Activated naive CD4-positive, alpha-beta T cell treated with anti-CD3 and anti-CD28 coated beads, Interleukin-2, amount 50 U/mL, for 24 hours (primary cell): ENCODE measurements around the gene SP140.
"Not testable (repeated sequence)": the region's sequence is repeated elsewhere in the genome, so short reads cannot be mapped to it uniquely, and the experiment has no call there.

Source experiments
- H3K27ac Mint-ChIP-seq: one replicate; pipeline ENCODE4 v1.8.0; 2021; ENCODE audit warnings: mild to moderate bottlenecking, mixed read lengths
- H3K27me3 Mint-ChIP-seq: one replicate; pipeline ENCODE4 v1.8.0; 2021; ENCODE audit warnings: mixed read lengths
- H3K36me3 Mint-ChIP-seq: one replicate; pipeline ENCODE4 v1.8.0; 2021; ENCODE audit warnings: mixed read lengths
- H3K4me1 Mint-ChIP-seq: one replicate; pipeline ENCODE4 v1.8.0; 2021; ENCODE audit warnings: mixed read lengths
- H3K4me3 Mint-ChIP-seq: one replicate; pipeline ENCODE4 v1.8.0; 2021; ENCODE audit warnings: mild to moderate bottlenecking, mixed read lengths
- H3K9me3 Mint-ChIP-seq: one replicate; pipeline ENCODE4 v1.8.0; 2021; ENCODE audit warnings: mixed read lengths

Gene SP140

DNA sequence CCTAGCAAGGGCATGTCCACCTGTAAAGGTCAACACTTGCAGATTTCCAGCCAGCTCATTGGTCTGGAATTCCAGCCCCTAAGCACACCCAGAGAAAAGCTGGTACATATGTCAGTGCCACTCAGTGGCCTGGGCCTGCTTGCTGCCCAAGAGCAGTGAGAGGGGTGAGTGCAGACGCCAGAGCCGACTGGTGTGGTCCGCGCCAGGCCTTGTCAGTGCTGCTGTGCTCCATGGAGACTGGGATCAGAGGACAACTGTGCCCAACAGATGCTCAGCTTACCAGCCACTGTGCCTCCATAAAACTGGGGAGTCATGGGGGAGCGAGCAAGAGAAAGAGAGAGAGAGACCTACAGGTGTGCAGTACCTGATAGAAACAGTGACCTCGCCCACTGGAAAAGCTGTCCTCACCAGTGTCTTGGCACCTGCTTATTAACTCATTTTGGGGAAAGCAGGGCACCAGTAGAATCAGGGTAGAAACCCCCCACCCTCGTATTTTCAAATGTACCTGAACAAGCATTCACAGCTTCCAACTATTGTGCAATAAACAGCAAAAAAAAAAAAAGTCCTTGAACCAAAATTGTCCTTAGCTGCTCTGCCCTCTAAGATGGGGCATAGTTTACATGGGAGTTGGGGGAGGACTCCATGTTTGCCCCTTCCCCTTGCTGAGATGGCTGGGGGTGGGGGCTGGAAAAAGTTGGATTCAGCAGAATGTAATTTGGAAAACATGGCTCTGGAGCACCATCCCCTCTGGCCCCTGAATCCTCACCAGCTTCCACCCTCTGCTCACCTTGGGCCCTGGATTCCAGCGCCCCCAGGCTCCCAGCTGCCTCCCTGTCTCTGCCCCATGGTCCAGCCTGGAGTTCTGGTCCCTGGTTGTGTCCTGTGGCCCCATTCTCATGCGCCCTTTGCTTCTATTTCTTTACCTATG, 100.0 kb downstream of the SP140 start:
- Mint-ChIP-seq H3K9me3 (no peaks in the 10 kb centered on the region), H3K4me1 (peaks cover 79% of the 10 kb centered on the region), H3K36me3 (peaks cover 25% of the 10 kb centered on the region), H3K4me3 (peak overlapping the region; percentile 99), H3K27me3 (no peaks in the 10 kb centered on the region), H3K27ac (peak overlapping the region; percentile 98)

DNA sequence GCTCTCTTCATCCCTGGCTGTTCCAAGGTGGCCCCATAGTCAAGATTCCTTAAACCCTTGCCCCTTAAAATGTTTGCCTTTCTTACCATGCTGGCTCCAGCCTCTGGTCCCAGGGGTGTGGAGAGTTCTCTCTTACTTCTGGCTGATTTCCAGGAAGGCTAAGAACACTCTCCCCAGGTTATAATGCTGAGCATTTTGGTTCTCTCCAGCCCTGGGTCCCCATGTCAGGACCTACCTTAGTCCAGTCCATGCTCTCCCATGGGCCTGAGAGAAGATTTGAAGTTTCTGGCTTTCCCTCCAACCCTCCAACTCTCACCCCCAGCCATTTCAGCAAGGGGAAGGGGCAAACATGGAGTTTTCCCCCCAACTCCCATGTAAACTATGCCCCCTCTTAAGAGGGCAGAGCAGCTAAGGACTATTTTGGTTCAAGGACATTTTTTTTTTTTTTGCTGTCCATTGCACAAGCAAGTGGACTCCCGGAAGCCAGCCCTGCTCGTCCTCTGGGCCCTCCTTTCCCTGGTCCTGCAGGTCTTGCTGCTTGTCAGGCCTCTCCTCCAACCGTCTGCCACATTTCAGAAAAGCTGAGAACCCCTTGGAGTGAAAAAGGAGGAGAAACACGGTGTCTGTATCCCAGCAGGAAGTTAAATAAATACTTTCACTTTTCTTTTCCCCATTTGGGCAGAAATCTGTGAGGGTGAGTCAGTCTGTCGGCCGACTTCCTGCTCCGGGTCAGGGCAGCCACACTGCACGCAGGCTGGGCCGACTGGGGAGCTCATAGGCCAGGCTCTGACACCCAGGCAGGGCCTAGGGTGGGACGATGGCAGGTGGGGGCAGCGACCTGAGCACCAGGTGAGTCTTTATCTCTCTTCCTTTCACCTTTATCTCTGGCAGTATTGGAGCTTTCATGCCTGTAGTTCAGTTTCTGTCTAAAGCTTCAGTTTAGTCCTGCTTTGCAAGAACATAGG, 101.2 kb downstream of the SP140 start, which contains the start of gene SP140L:
Gene SP140L (plus strand): TSS at position 741 of the 965 bp plus-strand sequence. CDS start 77 bp downstream, at position 818.
- Mint-ChIP-seq H3K4me3 (peak within 1 kb of the TSS; percentile 99), H3K36me3 (peaks cover 32% of the 10 kb centered on the region), H3K4me1 (peaks cover 79% of the 10 kb centered on the region), H3K27ac (peak within 1 kb of the TSS; percentile 98), H3K9me3 (no peaks in the 10 kb centered on the region), H3K27me3 (no peaks in the 10 kb centered on the region)

DNA sequence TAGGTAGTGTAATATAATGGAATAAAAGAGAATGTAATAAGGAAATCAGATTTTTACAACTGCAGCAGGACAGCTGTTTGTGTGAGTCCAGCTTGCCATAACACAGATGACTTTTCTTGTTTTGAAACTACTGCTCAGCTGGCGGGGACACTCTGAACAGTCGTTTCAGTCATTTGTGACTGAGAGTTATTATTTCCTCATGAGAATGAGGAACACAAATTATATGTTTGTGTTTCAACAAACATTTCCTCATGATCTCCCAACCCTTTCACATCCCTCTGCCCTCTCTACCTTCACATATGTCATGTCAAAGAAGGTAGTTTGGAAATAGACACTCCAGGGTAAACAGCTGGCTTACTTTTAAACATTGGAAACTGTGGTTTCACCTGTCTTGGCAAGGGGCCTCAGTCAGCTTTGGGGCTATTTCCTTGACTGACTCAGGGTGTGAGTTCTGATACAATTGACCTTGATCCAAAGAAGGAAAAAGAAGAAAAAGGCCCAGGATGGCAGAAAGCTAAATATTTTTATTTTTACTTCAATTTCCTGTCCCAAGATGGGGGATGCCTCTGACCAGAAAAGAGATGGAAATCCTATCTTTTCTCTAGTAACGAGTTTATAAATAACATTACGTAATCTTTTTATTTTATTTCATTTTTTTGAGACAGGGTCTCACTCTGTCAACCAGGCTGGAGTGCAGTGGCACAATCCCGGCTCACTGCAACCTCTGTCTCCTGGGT, 102.0 kb downstream of the SP140 start:
- H3K4me3 Mint-ChIP-seq: peak overlapping the region; percentile 99
- H3K36me3 Mint-ChIP-seq: peaks cover 34% of the 10 kb centered on the region
- peaks cover 79% of the 10 kb centered on the region for H3K4me1 Mint-ChIP-seq
- peak overlapping the region; percentile 98 for H3K27ac Mint-ChIP-seq
- H3K9me3 Mint-ChIP-seq: peaks cover 4% of the 10 kb centered on the region
- H3K27me3 Mint-ChIP-seq: no peaks in the 10 kb centered on the region

DNA sequence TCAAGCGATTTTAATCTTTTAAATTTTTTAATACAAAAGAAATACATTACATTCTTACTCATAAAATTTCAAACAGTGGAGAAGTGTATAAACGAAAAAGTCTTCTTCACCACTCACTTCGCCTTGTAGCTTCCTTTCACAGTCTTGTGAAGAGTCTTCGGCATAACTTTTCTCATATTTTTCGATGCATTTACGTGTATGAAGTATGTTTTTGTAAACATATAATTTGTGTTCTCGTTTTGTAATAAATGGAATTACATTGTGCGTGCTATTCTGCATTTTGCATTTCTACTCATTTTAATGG, 102.6 kb downstream of the SP140 start:
- Mint-ChIP-seq H3K4me1 (peaks cover 80% of the 10 kb centered on the region), H3K36me3 (peaks cover 36% of the 10 kb centered on the region), H3K27me3 (no peaks in the 10 kb centered on the region), H3K9me3 (peaks cover 4% of the 10 kb centered on the region), H3K4me3 (peak overlapping the region; percentile 99), H3K27ac (peak overlapping the region; percentile 94)

DNA sequence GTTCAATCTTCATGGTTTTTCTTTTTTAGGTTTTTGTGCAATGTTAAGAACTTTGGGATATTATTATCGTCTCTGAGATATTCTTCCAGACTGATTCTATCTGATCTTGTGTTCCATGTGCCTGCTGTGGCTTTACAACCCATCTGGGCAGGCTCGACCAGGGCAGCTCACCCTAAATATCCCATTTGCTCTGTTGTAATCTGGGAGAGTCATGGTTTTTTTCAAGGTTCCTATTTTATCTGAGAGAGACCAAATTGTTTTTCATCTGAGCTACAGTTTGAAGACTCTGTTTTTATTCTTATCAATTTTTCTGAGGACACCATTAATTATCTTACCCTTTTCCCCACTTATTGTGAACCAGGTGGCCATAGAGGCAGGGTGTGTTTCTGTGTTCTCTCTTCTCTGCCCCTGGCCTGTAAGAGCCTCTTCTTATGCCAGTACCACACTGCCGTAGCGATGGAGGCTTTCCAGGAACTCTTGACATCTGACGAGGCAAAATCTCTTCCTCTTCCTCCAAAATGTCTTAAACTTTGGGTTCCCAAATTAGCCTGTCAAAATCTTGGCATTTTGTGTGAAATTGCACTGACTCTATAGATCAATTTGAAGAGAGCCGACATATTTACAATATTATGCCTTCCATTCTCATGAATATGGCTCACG, 104.5 kb downstream of the SP140 start:
- peaks cover 46% of the 10 kb centered on the region for H3K36me3 Mint-ChIP-seq

DNA sequence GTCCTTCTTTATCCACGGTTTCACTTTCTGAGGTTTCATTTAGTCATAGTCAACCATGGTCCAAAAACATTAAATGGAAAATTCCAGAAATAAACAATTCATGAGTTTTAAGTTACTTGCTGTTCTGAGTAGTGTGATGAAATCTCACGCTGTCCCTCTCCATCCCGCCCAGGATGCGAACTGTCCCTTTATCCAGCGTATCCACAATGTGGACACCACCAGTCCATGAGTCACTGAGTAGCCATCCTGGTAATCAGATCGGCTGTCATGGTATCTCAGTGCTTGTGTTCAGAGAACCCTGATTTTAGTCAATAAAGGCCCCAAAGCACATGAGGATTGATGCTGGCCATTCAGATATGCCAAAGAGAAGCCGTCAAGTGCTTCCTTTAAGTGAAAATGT, 105.2 kb downstream of the SP140 start:
- Mint-ChIP-seq H3K27ac (peak overlapping the region; percentile 96), H3K27me3 (no peaks in the 10 kb centered on the region), H3K4me1 (peaks cover 90% of the 10 kb centered on the region), H3K4me3 (peak overlapping the region; percentile 82), H3K36me3 (peaks cover 53% of the 10 kb centered on the region), H3K9me3 (peaks cover 4% of the 10 kb centered on the region)

More for the DNA sequence above, 104.5 kb downstream of the SP140 start:
- Mint-ChIP-seq H3K4me3 (peak overlapping the region; percentile 99), H3K27me3 (no peaks in the 10 kb centered on the region), H3K4me1 (peaks cover 90% of the 10 kb centered on the region), H3K27ac (peak overlapping the region; percentile 96), H3K9me3 (peaks cover 4% of the 10 kb centered on the region)

DNA sequence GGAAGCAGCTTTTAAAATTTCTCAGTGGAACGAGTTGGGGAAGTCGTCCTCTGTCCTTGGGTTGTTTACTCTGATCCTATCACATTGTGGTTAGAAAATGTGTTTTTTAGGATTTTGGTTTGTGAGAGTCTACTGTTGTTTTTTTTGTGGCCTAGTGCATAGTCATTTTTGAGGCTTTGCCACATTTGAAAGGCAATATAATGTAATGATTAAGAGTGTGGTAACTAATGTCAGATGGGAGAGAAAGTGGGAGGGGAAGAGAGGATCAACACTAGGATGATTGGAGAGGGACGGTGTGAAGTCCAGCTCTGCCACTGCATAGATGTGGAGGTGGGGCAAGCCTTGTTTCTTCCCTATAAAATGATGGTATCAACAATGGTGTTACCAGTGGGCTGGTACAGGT, 109.9 kb downstream of the SP140 start:
- H3K27me3 Mint-ChIP-seq: no peaks in the 10 kb centered on the region
- peak overlapping the region; percentile 93 for H3K27ac Mint-ChIP-seq
- peak overlapping the region; percentile 76 for H3K4me3 Mint-ChIP-seq

DNA sequence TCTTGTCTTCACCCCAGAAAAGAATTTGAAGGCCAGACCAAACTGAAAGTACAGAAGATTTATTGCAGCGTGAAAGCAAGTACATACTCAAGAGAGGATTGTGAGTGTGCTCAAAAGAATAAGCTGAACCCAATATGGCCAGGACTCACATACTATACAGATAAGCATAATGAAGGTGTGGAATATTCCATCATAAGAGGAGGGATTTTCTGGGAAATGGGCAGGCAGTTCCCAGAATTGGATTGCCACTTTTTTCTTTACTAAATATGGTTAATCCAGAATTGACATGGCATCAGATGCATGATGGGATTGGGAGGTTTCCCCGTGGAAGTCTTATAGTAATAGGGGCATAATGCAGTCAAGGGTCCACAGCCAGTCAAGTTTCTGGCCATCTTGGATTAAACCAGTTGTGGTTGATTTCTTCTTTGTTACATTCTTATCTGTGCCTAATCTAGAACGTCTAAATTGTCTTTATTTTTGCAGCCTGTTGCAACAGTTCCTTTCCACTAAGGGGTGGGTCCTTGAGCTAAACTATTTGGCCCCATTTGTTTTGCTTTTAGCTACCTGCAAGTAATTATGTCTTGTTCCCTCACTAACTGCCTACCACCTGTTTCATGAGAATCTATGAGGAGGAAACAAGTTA, 110.4 kb downstream of the SP140 start:
- peak overlapping the region; percentile 76 for H3K4me3 Mint-ChIP-seq
- no peaks in the 10 kb centered on the region for H3K27me3 Mint-ChIP-seq
- peaks cover 42% of the 10 kb centered on the region for H3K36me3 Mint-ChIP-seq
- peaks cover 63% of the 10 kb centered on the region for H3K4me1 Mint-ChIP-seq
- H3K27ac Mint-ChIP-seq: peak overlapping the region; percentile 93
- H3K9me3 Mint-ChIP-seq: peaks cover 4% of the 10 kb centered on the region

More for the DNA sequence above, 109.9 kb downstream of the SP140 start:
- peaks cover 46% of the 10 kb centered on the region for H3K36me3 Mint-ChIP-seq
- peaks cover 68% of the 10 kb centered on the region for H3K4me1 Mint-ChIP-seq
- H3K9me3 Mint-ChIP-seq: peaks cover 4% of the 10 kb centered on the region

DNA sequence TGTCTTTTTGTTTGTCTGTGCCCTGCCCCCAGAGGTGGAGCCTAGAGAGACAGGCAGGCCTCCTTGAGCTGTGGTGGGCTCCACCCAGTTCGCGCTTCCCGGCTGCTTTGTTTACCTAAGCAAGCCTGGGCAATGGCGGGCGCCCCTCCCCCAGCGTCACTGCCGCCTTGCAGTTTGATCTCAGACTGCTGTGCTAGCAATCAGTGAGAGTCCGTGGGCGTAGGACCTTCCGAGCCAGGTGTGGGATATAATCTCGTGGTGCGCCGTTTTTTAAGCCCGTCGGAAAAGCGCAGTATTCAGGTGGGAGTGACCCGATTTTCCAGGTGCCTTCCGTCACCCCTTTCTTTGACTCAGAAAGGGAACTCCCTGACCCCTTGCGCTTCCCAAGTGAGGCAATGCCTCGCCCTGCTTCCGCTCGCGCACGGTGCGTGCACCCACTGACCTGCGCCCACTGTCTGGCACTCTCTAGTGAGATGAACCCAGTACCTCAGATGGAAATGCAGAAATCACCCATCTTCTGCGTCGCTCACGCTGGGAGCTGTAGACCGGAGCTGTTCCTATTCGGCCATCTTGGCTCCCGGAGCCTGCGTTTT, 116.5 kb downstream of the SP140 start:
- H3K4me1 Mint-ChIP-seq: peaks cover 48% of the 10 kb centered on the region
- H3K27ac Mint-ChIP-seq: peak overlapping the region; percentile 55
- peaks cover 45% of the 10 kb centered on the region for H3K36me3 Mint-ChIP-seq
- H3K4me3 Mint-ChIP-seq, H3K27me3 Mint-ChIP-seq: not testable (repeated sequence)
- H3K9me3 Mint-ChIP-seq: peaks cover 28% of the 10 kb centered on the region

DNA sequence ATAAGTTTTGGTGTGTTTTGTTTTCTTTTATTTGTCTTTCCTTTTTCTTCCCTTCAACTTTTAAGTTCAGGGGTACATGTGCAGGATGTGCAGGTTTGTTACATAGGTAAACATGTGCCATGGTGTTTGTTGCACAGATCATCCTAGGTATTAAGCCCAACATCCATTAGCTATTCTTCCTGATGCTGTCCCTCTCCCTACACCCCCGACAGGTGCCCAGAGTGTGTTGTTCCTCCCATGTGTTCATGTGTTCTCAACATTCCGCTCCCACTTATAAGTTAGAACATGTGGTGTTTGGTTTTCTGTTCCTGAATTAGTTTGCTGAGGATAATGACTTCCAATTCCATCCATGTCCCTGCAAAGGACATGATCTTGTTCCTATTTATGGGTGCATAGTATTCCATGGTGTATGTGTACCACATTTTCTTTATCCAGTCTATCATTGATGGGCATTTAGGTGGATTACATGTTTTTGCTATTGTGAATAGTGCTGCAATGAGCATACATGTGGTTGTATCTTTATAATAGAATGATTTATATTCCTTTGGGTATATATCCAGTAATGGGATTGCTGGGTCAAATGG, 117.6 kb downstream of the SP140 start:
- H3K27me3 Mint-ChIP-seq, H3K4me3 Mint-ChIP-seq, H3K27ac Mint-ChIP-seq: not testable (repeated sequence)
- Mint-ChIP-seq H3K9me3 (peaks cover 28% of the 10 kb centered on the region), H3K4me1 (peaks cover 54% of the 10 kb centered on the region), H3K36me3 (peaks cover 47% of the 10 kb centered on the region)

DNA sequence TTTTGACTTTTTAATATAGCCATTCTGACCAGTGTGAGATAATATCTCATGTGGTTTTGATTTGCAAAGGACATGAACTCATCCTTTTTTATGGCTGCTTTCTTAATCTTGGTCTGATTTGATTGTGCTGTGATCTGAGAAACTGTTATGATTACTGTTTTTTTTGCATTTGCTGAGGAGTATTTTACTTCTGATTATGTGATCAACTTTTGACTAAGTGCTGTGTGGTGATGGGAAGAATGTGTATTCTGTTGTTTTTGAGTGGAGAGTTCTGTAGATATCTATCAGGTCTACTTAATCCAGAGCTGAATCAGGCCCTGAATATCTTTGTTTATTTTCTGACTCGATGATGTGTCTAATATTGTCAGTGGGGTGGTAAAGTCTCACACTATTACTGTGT, 118.2 kb downstream of the SP140 start:
- Mint-ChIP-seq H3K27ac (peak overlapping the region; percentile 5), H3K27me3 (no peaks in the 10 kb centered on the region), H3K36me3 (peaks cover 47% of the 10 kb centered on the region), H3K9me3 (peaks cover 28% of the 10 kb centered on the region), H3K4me1 (peaks cover 60% of the 10 kb centered on the region), H3K4me3 (peak overlapping the region; percentile 2)

DNA sequence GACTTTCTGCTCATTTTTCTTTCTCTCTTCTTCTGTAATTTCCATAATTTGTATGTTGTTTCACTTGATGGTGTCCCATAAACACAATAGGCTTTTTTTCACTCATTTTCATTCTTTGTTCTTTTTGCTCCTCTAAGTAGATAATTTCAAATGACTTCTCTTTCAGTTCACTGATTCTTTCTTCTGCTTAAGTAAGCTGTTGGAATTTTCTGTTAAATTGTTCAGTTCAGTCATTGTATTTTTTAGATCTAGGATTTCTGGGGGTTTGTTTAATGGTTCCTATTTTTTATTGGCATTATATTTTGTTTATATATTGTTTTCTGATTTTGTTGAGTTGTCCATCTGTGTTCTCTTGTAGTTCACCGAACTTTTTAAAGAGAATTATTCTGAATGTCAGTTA, 120.9 kb downstream of the SP140 start:
- Mint-ChIP-seq H3K4me1 (peaks cover 83% of the 10 kb centered on the region), H3K27me3 (no peaks in the 10 kb centered on the region), H3K36me3 (peaks cover 46% of the 10 kb centered on the region), H3K9me3 (peaks cover 28% of the 10 kb centered on the region), H3K27ac (peak overlapping the region; percentile 46), H3K4me3 (no peak overlapping the region)

DNA sequence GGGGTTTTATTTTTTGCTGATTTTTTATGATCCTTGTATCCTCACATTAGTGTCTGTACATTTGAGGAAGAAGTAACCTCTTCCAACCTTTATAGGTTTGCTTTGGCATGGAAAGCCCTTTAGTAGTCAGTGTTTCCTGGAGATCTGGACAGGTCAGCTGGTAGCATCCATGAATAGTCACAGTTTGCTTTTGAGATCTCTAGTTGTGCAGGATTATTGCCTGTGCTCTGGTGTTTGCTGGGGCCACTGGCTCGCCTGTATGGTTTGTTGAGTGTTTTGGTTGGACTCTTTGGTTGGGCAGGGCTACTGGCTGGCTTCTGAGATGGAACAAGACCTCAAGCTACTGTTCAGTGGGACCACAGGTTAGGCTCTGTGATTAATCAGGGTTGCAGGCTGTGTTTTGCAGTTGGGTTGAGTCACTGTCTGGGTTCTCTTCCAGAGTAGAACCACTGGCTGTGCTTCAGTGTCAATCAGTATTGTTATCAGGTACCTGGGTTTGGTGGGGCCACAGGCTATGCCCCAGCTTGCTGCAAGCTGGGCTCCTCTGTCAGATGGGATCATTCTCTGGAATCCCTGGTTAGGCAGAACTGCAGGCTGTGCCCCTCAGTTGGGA, 121.5 kb downstream of the SP140 start:
- Mint-ChIP-seq H3K36me3 (peaks cover 50% of the 10 kb centered on the region), H3K4me1 (peaks cover 86% of the 10 kb centered on the region), H3K27me3 (no peaks in the 10 kb centered on the region), H3K9me3 (peaks cover 28% of the 10 kb centered on the region), H3K27ac (peak overlapping the region; percentile 46), H3K4me3 (no peak overlapping the region)
